Glomerular endothelial cell (primary cell): ENCODE data around the gene ABCB1. TPM values are rescaled to one million over a fixed set of nuclear protein-coding genes. Genes with fewer than 3 reads are reported as not detected.

ENCODE experiments used
- DNase-seq: peaks from one replicate; pipeline ENCODE4 v3.0.0-alpha.2; 2011; ENCODE audit warnings: low read depth, low spot score; ENCODE audit errors: extremely low read depth
- total RNA-seq: library from RNA; depleted of rRNA; stranded (reverse); fragments of >200 nt; gene quantifications from 2 replicates; pipeline ENCODE4 v1.2.3, GENCODE V29; 2015

The ABCB1 gene
- total RNA-seq, 1 donor from 2014 or later, result 1.3 TPM

DNA sequence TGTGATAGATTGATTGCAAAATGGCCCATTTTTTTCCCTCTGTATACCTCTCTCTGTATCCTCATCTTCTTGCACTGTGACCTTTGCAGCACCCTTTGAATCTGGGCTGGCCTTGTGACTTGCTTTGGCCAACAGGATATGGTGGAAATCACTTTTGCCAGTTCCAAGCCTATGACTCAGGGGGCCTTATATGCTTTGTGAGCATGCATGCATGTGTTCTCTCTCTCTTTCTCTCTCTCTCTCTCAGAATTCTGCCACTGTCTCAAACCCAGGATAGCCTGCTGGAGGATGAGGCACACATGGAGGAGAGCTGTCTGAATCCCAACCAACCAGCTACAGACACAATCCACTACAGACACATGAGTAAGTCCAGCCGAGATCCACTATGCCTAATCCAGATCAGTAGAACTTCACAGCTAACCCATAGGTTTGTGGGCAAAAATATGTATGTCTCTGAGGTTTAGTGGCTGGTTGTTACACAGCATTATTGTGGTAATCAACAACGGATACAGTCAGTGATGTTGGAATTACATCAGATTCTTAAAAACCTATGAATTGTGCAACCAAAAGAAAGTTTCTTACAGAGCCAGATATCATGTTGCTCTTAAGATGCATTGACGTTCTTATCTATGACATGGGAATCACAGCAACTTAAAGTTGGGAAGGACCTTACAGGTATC is 83.4 kb downstream of the ABCB1 start:
- DNase-seq, result no peak

DNA sequence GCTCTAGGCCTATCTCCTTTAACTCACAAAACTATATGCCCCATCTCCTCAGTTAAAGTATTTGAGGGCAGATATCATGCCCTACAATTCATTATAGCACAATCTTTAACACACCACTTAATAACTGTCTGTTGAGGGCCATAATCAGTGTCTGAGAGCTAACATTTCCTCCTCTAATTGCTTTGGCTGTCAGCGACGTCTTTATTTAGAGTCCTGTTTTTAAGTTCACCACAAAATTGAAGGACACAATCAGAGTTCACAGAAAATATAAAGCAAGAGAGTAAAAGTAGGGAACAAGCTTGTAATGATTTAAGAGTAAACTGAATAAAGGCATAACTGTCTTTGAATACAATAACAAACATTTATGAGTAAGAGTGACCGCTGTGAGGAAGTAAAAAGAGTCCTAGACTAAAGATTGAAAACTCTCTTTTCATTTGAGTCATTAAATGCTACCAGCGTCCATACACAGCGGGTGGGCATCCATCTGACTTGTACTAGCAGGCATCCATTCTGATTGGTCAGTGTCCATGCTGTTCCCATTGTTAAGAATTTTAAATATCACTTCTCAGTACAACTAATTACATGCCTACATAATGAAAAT is 86.8 kb downstream of the ABCB1 start:
- no peak for DNase-seq

DNA sequence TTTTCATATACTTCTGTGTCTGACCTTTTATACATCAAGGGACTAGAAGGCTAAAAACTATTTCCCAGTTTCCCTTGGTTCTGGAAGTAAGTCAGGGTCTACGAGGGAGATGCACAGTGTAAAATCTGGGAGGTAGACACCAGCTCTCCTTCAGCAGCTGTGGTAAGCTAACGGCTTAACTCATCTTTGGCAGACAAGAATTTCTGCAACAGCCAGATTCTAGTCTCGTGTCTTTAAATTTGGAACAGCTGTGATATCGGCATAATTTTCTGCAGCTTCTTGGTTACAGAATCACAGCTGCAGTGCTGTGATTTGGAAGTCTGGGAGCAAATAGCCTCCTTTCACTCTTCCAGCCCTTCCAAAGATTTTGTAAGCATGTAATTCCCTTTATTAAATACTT is 87.8 kb downstream of the ABCB1 start:
- DNase-seq, result no peak

DNA sequence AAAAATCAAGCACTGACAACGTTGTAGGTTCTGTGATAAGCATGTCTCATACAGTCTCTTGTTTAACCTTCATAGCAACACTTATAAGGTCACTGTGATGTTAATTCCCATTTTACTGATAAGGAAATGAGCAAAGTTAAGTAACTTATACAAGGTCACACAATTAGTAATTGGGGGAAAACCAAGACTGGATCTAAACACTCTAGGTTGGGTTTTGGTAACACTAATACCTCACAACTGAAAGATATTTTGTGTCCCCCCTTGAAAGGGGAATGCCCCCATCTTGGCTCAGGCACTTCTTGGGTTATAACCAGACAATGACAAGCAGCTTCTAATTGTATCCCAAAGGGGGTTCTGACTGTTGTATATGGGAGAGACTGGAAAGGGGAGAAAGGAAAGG is 89.2 kb downstream of the ABCB1 start:
- no peak for DNase-seq

DNA sequence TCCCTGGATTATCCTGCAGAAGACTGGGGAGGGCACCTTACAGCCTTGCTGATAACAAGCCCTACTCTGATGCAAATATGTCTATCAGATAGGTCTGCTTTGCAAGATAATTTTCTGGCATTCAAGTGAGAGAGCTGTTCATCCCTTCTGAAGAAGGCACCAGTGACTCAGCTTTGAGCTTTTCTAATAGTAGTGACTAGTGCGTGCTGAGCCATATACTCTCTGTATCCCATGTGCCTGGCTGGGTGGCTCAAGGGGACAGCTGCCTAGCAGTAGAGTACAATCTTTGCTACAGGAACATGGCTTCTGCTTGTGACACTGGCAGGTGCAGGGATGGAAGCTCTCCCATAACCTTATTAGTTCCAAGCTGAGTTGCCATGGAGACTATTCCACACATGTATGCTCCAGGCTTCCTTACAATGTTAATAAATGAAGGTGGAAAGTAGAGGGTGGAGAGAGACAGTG is 90.2 kb downstream of the ABCB1 start:
- DNase-seq, result no peak

DNA sequence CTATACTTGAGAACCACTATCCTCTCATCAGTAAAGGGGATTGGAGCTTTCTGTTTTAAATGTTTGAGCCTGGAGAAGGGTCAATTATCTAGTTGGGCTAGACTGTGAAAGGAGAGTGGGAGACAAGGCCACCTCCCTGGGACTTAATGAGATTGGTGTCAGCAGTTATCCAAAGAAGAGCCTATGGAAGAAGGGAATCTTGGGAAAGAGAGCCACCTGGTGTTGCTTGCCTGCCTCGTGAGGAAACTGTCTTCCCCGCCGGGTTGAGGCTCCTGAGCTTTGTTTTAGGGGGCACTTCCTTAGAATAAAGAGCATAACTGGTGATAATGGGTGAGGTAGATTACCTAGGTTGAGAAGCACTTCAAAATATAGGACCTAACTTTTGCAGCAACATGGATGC is 93.2 kb downstream of the ABCB1 start:
- no peak for DNase-seq

GRCh38 chr7:87506246-87507180 is 94.2 kb downstream of the ABCB1 start:
- no peak for DNase-seq

DNA sequence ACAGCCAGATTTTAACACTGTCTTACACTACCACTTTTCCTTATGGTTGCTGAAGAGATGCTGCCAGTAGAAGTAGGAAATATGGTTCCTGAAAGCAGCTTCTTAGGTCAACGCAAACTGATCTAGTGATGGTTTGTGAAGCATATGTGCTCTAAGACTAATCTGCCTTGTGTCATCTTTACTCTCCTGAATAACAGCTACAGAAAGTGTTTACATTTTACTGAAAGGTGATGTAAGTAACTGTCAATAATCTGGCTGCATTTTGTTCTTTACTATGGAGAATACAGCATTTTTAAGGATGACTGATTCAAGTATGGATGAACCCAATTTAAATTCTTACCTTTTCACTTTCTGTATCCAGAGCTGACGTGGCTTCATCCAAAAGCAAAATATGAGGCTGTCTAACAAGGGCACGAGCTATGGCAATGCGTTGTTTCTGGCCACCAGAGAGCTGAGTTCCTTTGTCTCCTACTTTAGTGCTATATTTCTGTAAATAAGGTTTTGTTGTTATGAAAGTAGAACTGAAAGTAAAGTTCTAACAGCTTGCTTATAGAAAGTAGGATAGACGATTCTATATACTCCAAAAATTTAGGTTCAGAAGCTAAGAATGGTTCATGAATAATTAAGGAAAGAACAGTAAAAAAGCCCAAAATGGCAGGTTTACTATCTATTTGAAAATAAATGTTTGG is 95.0 kb downstream of the ABCB1 start:
- no peak for DNase-seq

GRCh38 chr7:87505122-87505521 is 95.6 kb downstream of the ABCB1 start:
- no peak for DNase-seq

DNA sequence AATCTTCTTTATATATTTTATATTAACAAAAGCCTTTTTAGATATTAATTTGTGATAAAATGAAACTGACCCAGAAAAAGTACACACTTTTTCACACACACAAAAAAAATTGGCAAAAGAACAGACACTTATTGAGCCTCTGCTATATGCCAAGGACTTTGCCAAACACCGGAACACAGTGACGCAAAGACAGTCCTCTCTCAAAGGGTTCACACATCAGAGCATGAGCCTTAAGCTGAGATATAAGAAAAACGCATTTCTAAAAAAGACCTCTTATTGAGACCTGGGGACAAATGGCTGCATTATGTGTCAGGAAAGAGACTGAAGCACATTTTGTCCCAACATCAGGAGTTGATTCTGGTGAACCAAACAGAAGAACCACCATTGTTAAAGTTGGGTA is 101.2 kb downstream of the ABCB1 start:
- no peak for DNase-seq

- no peak for DNase-seq
Observed at GRCh38 chr7:87498893-87499292, 101.8 kb downstream of the ABCB1 start.

GRCh38 chr7:87497482-87497881 is 103.2 kb downstream of the ABCB1 start:
- no peak for DNase-seq

- DNase-seq, result no peak
Observed at GRCh38 chr7:87495366-87495765, 105.3 kb downstream of the ABCB1 start.

DNA sequence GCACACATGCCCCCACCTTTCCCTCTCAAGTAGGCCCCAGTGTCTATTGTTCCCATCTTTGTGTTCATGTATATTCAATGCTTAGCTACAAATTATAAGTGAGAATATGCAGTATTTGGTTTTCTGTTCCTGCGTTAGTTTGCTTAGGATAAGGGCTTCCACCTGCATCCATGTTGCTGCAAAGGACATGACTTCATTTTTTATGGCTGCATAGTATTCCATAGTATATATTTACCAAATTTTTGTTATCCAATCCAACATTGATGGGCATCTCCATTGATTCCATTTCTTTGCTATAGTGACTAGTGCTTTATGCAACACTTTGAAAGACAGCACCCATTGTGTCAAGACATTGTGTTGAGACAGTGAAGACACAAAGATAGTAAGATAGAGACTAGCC is 106.2 kb downstream of the ABCB1 start:
- DNase-seq, result no peak

DNA sequence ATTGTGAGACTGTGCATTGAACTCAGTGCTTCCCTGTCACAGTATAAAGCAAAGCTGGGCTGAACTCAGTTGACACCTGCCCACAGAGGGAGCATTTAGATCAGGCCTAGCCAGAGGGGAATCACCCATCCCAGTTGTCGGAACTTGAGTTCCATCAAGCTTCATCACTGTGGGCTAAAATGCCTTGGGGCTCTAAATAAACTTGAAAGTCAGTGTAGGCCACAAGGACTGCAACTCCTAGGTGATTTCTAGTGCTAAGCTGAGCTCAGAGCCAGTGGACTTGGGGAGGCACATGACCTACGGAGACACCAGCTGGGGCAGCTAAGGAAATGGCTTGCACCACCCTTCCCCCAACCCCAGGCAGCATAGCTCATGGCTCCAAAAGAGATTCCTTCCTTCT is 117.6 kb downstream of the ABCB1 start:
- DNase-seq, result no peak

DNA sequence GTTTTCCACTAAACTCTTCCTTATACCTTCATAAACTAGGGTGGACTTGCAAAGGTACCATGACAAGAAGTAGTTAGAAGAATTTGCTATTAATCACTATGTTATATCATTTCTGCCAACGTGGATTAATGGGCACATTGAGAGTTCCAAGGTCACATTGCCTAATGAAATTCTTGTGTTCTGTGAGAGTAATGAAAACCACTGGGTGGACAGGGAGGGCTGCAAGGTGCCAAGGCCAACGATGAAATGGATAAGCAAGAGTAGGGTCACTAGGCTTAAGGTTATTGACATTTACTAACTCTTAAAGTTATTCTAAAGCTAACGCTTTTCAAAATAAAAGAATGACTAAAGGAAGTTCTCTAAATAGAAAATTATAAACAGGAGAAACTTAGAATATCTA is 118.6 kb downstream of the ABCB1 start:
- no peak for DNase-seq

GRCh38 chr7:87480386-87480785 is 120.3 kb downstream of the ABCB1 start:
- DNase-seq, result no peak

- DNase-seq, result no peak
Observed at GRCh38 chr7:87479951-87480350, 120.7 kb downstream of the ABCB1 start.

DNA sequence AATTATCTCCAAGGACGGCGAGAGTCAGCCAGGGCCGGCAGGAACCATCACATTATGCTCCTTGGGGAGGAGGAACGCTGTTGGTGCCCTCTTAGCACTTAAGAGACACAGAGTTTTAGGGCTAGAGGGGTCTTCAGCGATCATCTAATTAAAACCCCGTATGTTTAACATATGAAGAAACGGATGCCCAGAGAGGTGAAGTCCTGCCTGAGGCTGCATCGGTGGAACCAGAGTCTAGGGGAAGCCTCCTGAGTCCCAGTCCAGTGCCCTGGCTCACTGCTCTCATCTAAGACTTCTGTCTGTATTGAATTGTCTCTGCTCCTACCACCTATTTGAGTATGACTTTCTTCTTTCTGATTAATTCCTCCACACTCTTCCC is 124.5 kb downstream of the ABCB1 start:
- no peak for DNase-seq

GRCh38 chr7:87475359-87476178 is 125.1 kb downstream of the ABCB1 start, which contains the start of gene ABCB4:
ABCB4 (minus strand) TSS chr7:87475680; CDS start chr7:87475465, 215 bp downstream.
- no peak for DNase-seq
